T-helper 17 cell (primary cell): Measurements from ENCODE around the gene BEAN1. TPM values are rescaled to one million over a fixed set of nuclear protein-coding genes. Genes with fewer than 3 reads are reported as not detected.
"Not testable (repeated sequence)": the region's sequence is repeated elsewhere in the genome, so short reads cannot be mapped to it uniquely, and the experiment has no call there.

ENCODE experiments used
- ATAC-seq: fragments of 150-1000 bp; cut with Tn5 transposase; 2 replicates; pipeline ENCODE4 v1.10.0; 2021; ENCODE audit warnings: mild to moderate bottlenecking, moderate library complexity
- DNase-seq, 3 donors: peaks; one replicate each; pipeline versions ENCODE4 v3.0.0 to v3.0.0-alpha.2; 2020 to 2021
- H3K9me3 ChIP-seq: one replicate; pipeline ENCODE4 v1.7.0; 2013; ENCODE audit warnings: low read length, mild to moderate bottlenecking; ENCODE audit not compliant: control insufficient read depth, poor library complexity, severe bottlenecking
- H3K27ac Mint-ChIP-seq: one replicate; pipeline ENCODE4 v1.8.0; 2022; ENCODE audit warnings: mild to moderate bottlenecking, moderate library complexity, mixed read lengths
- H3K27me3 Mint-ChIP-seq: one replicate; pipeline ENCODE4 v1.8.0; 2022; ENCODE audit warnings: mixed read lengths
- H3K36me3 Mint-ChIP-seq: one replicate; pipeline ENCODE4 v1.8.0; 2022; ENCODE audit warnings: low read depth, mixed read lengths
- H3K4me1 Mint-ChIP-seq: one replicate; pipeline ENCODE4 v1.8.0; 2022; ENCODE audit warnings: mild to moderate bottlenecking, mixed read lengths
- H3K4me3 Mint-ChIP-seq: one replicate; pipeline ENCODE4 v1.8.0; 2022; ENCODE audit warnings: mild to moderate bottlenecking, moderate library complexity, mixed read lengths
- total RNA-seq, 4 donors: library from RNA in 2 of 4; stranded (reverse) in 2 of 4; gene quantifications; one replicate each; pipeline ENCODE4 v1.2.3 and lab custom pipeline; 2022 to 2026

The BEAN1 gene
- total RNA-seq, 2 donors from 2014 or later = not detected

DNA sequence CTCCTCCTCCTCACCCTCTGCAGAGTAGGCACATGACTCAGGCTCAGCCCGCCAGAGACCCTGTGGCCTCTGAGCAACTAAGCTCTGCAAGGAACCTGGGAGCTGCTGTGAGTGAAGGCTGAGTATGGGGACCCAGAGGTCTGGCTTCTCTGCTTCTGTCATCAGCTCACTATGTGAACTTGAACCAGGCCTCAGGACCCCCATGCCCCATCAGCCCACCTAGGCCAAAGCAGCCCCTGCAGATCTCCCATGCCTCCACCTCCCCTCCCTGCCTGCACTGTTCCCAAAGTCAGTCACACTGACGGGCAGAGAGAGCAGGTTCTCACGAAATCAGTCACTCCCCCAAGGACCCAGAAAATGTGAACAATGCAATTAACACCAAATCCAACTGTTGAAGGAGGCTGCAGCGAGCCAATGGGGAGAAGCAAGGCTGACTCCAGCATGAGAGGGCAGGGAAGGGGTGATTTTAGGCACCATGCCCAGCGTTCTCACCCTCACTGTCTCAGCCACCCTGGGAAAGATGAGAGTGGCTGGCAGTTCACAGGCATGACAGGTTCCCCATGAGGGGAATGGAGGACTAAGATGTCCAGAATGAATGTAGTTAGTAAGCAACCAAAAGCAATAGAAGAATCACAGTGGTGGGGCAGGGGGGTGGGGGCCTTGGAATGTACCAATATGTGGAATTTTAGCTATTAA is 60.6 kb downstream of the BEAN1 start:
- ATAC-seq (no peak), DNase-seq (no peak)
- Mint-ChIP-seq H3K4me1 (peaks cover 17% of the 10 kb centered on the region), H3K27ac (peak overlapping the region; percentile 53), H3K36me3 (peaks cover 2% of the 10 kb centered on the region), H3K27me3 (no peaks in the 10 kb centered on the region), H3K4me3 (no peak overlapping the region)
- H3K9me3 ChIP-seq = no peaks in the 10 kb centered on the region

DNA sequence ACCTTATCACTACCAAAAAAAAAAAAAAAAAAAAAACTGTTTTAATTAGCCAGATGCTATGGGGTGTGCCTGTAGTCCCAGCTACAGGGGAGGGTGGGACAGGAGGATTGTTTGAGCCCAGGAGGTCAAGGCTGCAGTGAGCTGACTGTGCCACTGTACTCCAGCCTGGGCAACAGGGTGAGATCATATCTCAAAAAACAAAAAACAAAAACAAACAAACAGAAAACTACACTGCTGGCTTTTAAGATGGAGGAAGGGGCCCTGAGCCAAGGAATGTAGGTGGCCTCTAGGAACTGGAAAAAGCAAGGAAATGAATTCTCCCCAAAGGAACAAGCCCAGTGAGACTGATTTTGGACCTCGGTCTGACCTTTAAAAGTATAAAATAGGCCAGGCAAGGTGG is 61.4 kb downstream of the BEAN1 start:
- Mint-ChIP-seq H3K27ac (no peak overlapping the region), H3K36me3 (peaks cover 2% of the 10 kb centered on the region), H3K4me1 (peaks cover 15% of the 10 kb centered on the region), H3K27me3 (no peaks in the 10 kb centered on the region), H3K4me3 (no peak overlapping the region)
- DNase-seq = no peak
- H3K9me3 ChIP-seq = no peaks in the 10 kb centered on the region
- no peak for ATAC-seq

DNA sequence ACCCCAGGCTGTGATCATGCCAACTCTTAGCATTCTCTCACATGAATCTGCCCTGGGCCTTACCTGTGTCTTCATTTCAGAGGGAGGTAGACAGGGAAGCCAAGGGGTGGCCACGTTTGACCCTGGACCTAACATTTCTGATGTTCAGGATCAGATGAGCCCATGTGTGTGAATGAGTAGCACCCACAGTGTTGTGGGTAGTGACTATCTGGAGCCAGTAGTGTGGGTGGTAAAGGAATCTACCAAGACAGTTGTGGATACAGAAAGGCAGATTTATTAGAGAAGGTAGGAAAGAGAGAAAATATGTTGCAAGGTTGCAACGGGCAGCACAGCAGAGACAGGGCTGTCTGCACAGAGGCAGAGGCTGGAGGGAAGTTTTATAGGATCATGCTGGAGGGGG is 62.3 kb downstream of the BEAN1 start:
- Mint-ChIP-seq H3K27me3 (no peaks in the 10 kb centered on the region), H3K4me1 (peaks cover 8% of the 10 kb centered on the region), H3K4me3 (no peak overlapping the region), H3K27ac (no peak overlapping the region), H3K36me3 (peaks cover 2% of the 10 kb centered on the region)
- H3K9me3 ChIP-seq = no peaks in the 10 kb centered on the region
- ATAC-seq (no peak), DNase-seq (no peak)

GRCh38 chr16:66489818-66490217 is 62.7 kb downstream of the BEAN1 start:
- peaks cover 2% of the 10 kb centered on the region for H3K36me3 Mint-ChIP-seq
- peaks cover 10% of the 10 kb centered on the region for H3K4me1 Mint-ChIP-seq
- no peaks in the 10 kb centered on the region for H3K27me3 Mint-ChIP-seq
- H3K4me3 Mint-ChIP-seq = no peak overlapping the region
- DNase-seq (no peak), ATAC-seq (no peak)
- no peak overlapping the region for H3K27ac Mint-ChIP-seq
- H3K9me3 ChIP-seq = no peaks in the 10 kb centered on the region

GRCh38 chr16:66490774-66491715 is 64.0 kb downstream of the BEAN1 start:
- Mint-ChIP-seq H3K27ac (no peak overlapping the region), H3K27me3 (no peaks in the 10 kb centered on the region), H3K36me3 (no peaks in the 10 kb centered on the region), H3K4me1 (peaks cover 10% of the 10 kb centered on the region), H3K4me3 (no peak overlapping the region)
- no peak for DNase-seq
- no peak for ATAC-seq
- no peaks in the 10 kb centered on the region for H3K9me3 ChIP-seq

DNA sequence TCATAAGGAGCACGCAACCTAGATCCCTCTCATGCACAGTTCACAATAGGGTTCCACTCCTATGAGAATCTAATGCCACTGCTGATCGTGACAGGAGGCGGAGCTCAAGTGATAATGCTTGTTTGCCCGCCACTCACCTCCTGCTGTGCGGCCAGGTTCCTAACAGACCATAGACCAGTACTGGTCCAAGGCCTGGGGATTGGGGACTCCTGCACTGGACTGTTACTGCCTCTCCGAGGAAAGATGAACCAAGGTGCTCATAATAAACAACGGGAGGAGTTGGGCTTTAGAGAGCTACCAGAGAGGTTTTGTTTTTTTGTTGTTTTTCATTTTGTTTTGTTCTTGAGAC is 64.6 kb downstream of the BEAN1 start:
- no peaks in the 10 kb centered on the region for H3K27me3 Mint-ChIP-seq
- H3K9me3 ChIP-seq = no peaks in the 10 kb centered on the region
- H3K36me3 Mint-ChIP-seq = no peaks in the 10 kb centered on the region
- peaks cover 10% of the 10 kb centered on the region for H3K4me1 Mint-ChIP-seq
- no peak for DNase-seq
- H3K27ac Mint-ChIP-seq = no peak overlapping the region
- H3K4me3 Mint-ChIP-seq = no peak overlapping the region
- no peak for ATAC-seq

GRCh38 chr16:66493490-66494401 is 66.7 kb downstream of the BEAN1 start:
- no peak overlapping the region for H3K27ac Mint-ChIP-seq
- no peaks in the 10 kb centered on the region for H3K27me3 Mint-ChIP-seq
- peaks cover 6% of the 10 kb centered on the region for H3K4me1 Mint-ChIP-seq

DNA sequence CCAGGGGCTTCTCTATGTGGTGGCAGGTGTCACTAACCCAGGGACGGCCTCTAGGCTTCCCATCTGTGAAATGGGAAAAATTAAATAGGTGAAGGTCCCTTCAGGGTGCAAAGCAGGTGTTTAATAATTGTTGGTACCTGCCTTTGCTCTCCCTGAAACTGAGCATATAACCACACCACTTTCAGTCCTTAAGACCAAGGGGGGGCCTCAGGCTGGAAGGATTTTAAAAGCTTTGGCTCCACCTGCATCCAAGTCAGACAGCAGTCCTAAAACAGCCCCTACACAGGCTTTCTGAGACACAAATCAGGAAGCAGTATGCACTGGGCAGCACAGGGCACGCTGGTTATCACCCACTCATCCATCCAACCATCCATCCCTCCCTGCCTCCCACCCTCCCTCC is 67.8 kb downstream of the BEAN1 start:
- DNase-seq = no peak
- Mint-ChIP-seq H3K36me3 (no peaks in the 10 kb centered on the region), H3K27ac (no peak overlapping the region), H3K4me1 (peaks cover 4% of the 10 kb centered on the region), H3K4me3 (no peak overlapping the region), H3K27me3 (no peaks in the 10 kb centered on the region)
- no peak for ATAC-seq
- H3K9me3 ChIP-seq = no peaks in the 10 kb centered on the region

More at GRCh38 chr16:66493490-66494401, 66.7 kb downstream of the BEAN1 start:
- no peak for DNase-seq
- no peak for ATAC-seq
- H3K4me3 Mint-ChIP-seq = no peak overlapping the region
- H3K36me3 Mint-ChIP-seq = no peaks in the 10 kb centered on the region
- H3K9me3 ChIP-seq = no peaks in the 10 kb centered on the region

GRCh38 chr16:66495440-66495839 is 68.3 kb downstream of the BEAN1 start:
- no peak for ATAC-seq
- DNase-seq = no peak
- H3K36me3 Mint-ChIP-seq = no peaks in the 10 kb centered on the region
- H3K4me1 Mint-ChIP-seq = peaks cover 4% of the 10 kb centered on the region
- no peak overlapping the region for H3K4me3 Mint-ChIP-seq
- H3K27me3 Mint-ChIP-seq = no peaks in the 10 kb centered on the region
- H3K27ac Mint-ChIP-seq = no peak overlapping the region
- no peaks in the 10 kb centered on the region for H3K9me3 ChIP-seq

- H3K4me1 Mint-ChIP-seq, H3K4me3 Mint-ChIP-seq, H3K27me3 Mint-ChIP-seq, ATAC-seq, DNase-seq, H3K27ac Mint-ChIP-seq, H3K36me3 Mint-ChIP-seq, H3K9me3 ChIP-seq: not testable (repeated sequence)
These were observed 69.1 kb downstream of the BEAN1 start for GRCh38 chr16:66496226-66496625.

DNA sequence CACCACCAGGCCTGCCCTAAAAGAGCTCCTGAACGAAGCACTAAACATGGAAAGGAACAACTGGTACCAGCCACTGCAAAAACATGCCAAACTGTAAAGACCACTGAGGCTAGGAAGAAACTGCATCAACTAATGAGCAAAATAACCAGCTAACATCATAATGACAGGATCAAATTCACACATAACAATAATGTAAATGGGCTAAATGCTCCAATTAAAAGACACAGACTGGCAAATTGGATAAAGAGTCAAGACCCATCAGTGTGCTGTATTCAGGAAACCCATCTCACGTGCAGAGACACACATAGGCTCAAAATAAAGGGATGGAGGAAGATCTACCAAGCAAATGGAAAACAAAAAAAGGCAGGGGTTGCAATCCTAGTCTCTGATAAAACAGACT is 70.8 kb downstream of the BEAN1 start:
- not testable (repeated sequence) for H3K27me3 Mint-ChIP-seq, H3K27ac Mint-ChIP-seq, DNase-seq, H3K4me1 Mint-ChIP-seq, H3K36me3 Mint-ChIP-seq, H3K9me3 ChIP-seq, ATAC-seq, H3K4me3 Mint-ChIP-seq

GRCh38 chr16:66501563-66501962 is 74.5 kb downstream of the BEAN1 start:
- DNase-seq, ATAC-seq, H3K27ac Mint-ChIP-seq, H3K9me3 ChIP-seq, H3K36me3 Mint-ChIP-seq, H3K4me3 Mint-ChIP-seq, H3K4me1 Mint-ChIP-seq, H3K27me3 Mint-ChIP-seq: not testable (repeated sequence)
